GM12873 (cell line): ENCODE measurements around the gene CRYAB.

ENCODE experiments used
- TF ChIP-seq, protein P1 (sequence below): IDR thresholded peaks from 2 replicates; pipeline ENCODE4 v1.5.1; 2012; ENCODE audit warnings: low read depth, mild to moderate bottlenecking, moderate library complexity, low read length, control low read depth; ENCODE audit not compliant: insufficient read depth; ENCODE audit errors: missing control alignments

Gene CRYAB

DNA sequence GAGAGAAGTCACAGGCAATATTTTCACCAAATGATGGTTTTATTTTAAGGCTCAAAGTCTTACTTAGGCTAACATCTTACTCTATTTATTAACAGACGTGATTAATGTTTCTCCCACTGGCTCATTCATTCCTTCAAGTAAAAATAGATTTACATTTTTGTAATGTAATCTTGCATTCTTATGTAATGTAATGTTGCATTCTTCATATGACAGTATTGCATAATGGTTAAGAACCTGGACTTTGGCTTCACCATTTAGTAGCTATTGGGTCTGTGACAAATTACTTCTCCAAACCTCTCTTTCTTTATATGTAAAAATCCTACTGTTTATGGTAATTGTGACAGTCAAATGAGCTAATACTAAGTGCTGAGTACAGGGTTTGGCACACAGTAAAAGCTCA lies 22.3 kb upstream of the CRYAB start:
- TF ChIP-seq, protein P1, sequence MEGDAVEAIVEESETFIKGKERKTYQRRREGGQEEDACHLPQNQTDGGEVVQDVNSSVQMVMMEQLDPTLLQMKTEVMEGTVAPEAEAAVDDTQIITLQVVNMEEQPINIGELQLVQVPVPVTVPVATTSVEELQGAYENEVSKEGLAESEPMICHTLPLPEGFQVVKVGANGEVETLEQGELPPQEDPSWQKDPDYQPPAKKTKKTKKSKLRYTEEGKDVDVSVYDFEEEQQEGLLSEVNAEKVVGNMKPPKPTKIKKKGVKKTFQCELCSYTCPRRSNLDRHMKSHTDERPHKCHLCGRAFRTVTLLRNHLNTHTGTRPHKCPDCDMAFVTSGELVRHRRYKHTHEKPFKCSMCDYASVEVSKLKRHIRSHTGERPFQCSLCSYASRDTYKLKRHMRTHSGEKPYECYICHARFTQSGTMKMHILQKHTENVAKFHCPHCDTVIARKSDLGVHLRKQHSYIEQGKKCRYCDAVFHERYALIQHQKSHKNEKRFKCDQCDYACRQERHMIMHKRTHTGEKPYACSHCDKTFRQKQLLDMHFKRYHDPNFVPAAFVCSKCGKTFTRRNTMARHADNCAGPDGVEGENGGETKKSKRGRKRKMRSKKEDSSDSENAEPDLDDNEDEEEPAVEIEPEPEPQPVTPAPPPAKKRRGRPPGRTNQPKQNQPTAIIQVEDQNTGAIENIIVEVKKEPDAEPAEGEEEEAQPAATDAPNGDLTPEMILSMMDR = no peak

DNA sequence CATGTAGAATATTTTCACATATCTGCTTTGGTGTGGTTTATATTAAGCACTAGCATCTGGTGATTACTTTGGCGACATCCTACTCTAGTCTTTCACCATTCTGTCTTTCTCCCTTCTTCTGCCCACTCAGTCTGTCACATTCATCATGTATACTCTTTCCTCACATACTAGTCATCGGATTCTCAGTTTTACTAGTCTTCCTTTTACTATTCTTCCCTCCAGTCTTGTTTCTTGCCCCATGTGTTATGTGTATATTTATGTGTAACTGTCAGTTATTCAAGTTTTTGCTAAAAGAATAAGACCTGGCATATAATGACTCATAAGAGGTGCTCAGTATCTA lies 21.0 kb upstream of the CRYAB start:
- TF ChIP-seq, protein P1 = no peak

GRCh38 chr11:111930472-111930871 lies 18.9 kb upstream of the CRYAB start:
- TF ChIP-seq, protein P1 = no peak

DNA sequence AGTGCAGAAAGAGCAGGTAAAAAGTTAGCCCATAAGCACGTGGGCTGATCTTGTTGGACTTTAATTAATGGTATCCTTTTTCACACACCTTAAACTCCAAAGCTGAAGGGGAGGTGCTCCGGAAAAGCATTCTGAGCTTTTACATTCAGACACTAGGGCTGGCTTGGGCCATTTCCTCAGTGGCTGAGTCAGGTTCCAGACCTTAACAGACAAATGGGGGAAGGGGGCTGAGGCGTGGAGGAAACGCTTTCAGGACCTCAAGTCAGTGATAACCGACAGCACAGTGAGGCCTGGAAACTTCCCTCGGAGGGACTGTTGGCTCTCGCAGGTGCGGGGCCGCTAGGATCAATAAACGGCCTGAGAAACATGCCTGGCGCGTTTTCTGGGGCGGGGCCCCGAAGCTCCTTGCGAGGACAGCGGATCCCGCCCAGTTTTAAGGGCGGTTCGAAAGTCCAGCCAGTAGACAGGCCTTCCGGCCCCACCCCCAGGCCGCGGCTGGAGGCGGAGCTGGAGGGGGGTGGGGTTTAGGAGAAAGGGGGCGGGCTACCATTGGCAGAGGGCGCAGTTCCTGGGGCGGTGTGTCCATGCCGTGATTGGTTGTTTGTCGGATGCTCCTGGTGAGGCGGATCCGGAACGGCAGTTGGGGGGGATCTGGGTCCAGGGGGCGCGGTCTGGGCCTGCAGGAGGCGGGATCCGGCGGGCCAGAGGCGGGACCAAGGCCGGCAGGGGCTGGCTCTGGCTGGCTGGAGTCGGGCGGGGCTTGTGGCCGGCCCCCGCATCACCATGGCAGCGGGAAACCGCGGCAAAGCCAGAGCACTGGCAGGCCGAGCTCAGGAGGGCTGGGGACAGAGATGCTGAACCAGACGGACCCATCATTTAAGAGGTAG lies 15.2 kb upstream of the CRYAB start:
- TF ChIP-seq, protein P1 = no peak

DNA sequence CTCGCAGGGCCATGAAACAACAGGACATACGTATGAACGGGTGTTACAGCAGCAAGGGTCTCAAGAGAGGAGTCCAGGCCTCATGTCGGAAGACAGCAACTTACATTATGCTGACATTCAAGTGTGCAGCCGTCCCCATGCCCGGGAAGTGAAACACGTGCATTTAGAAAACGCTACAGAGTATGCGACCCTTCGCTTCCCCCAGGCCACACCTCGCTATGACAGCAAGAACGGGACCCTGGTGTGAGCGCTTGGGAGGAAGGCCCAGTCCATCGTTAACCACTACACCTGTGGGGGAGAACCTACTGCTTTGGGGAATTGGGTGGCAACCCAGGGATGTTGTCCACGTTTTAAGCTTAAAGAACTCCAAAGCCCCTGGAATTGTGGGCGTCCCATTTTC lies 14.4 kb upstream of the CRYAB start:
- TF ChIP-seq, protein P1 = no peak

- TF ChIP-seq, protein P1 = no peak
Measured at GRCh38 chr11:111923951-111924350, 12.4 kb upstream of the CRYAB start.

DNA sequence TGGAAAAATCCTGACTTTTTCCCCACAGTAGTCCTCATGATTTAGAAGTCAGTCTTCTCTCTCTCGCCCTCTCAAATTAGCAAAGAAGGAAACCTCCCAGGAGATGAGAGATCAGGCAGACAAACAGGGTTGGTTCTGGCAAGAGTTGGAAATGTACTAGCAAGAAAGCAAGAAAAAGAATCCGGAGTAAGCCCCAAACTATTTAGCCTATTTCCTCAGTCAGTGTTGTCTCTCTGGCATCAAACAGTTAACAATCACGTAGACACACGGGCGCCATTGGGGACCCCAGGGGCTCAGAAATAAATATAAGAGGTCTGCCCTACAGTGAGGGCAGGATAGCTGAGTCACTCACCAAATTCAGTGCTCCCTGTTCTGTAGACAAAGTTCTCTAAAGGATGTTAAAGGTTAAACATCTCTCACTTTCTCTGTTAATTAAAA lies 11.8 kb upstream of the CRYAB start:
- TF ChIP-seq, protein P1 = no peak
